ENCODE results near the gene YARS1. TPM values are rescaled to one million over a fixed set of nuclear protein-coding genes. Genes with fewer than 3 reads are reported as not detected.

Gene YARS1
- total and polyA plus RNA-seq, 2 of the 4 experiments (the other 2 are of a cell fraction): 100 to 166 TPM

DNA sequence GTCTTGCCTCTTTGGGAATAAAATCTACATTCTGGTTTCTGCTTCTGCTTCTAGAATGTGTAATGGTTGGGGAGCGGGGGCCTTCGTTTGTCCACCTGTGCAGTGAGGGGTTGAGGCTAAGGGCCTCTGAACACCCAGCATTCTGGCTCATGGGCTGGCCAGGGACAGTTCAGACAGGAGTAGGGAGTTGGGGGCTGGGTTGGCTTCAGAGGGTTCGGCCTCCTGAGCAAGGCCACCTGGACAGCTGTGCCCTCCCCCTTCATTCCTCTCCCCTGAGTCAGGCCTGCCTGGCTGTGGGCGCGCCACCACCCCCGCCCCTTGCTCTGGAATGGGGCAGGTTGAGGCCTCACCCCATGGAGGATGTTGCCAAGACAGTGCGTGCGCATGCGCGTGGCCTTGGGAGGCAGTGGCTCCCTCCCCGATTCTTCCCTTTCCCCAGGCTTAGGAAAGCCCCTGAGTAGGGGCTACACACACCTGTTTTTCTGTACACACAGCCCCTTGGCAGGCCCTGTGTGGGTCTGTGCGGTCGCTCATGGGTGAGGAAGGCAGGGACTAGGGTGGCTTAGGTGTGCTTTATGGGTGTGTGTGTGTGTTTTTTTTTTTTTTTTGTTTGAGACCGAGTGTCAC lies 57.0 kb downstream of the YARS1 start:
- no CpG with 5 or more reads among the region's 14 CpGs for WGBS, 2 experiments (ENCODE audit: extremely low coverage in 2 of 2, insufficient read length in 1 of 2)
- peak overlapping the region; percentile 77 for H2AK9ac ChIP-seq (replicated peaks; ENCODE audit: low read depth, low read length, poor library complexity)
- peaks cover 4 to 25% of the 10 kb centered on the region in 2 experiments for H3K79me1 ChIP-seq (ENCODE audit: low read depth in 1 of 2, low read length in 2 of 2)
- H3K27ac ChIP-seq (ENCODE audit: insufficient read depth, low read length): no peak overlapping the region
- H3K4ac ChIP-seq (ENCODE audit: low read depth, low read length): peak overlapping the region; percentile 30; the same call in 1 of the 2 replicates
- H3K18ac ChIP-seq (ENCODE audit: low read depth, low read length): no peak overlapping the region
- H4K91ac ChIP-seq (ENCODE audit: insufficient read depth, low read depth, low read length): no peak overlapping the region; the same call in 1 of the 2 replicates
- POLR2A ChIA-PET (ENCODE audit: unreplicated experiment): no interaction called here
- DNase-seq: peak; percentile 50
- no TSS peak for BruUV-seq (replicated peaks)
- no peak overlapping the region for H4K5ac ChIP-seq (ENCODE audit: low read depth, low read length)
- no peak overlapping the region for H3K56ac ChIP-seq (ENCODE audit: extremely low read depth, insufficient read depth, low read length)
- no peak overlapping the region for H3K9ac ChIP-seq (ENCODE audit: low read depth, low read length)
- H3K27me3 ChIP-seq (ENCODE audit: control insufficient read depth, insufficient read depth, low read length): peaks cover 3% of the 10 kb centered on the region; the same call in 1 of the 2 replicates
- H2AK5ac ChIP-seq (ENCODE audit: low read depth, low read length): peak overlapping the region; percentile 60; the same call in 1 of the 2 replicates
- TF ChIP-seq MAZ (IDR thresholded peaks at IDR 0.05; ENCODE audit: borderline replicate concordance, low read depth, low read length) (peak; percentile 29; the same call in 1 of the 2 replicates), NFE2L2 (IDR thresholded peaks at IDR 0.05; ENCODE audit: low read depth, low read length) (no peak)
- dilution Hi-C loops (cut with HindIII; ENCODE audit: low sequenced_read_pairs, unreplicated experiment): no loop called here
- H2BK120ac ChIP-seq (ENCODE audit: low read depth, low read length): no peak overlapping the region
- H2AFZ ChIP-seq (replicated peaks; ENCODE audit: low read length, poor library complexity): peak overlapping the region; percentile 69
- H3K14ac ChIP-seq (replicated peaks; ENCODE audit: low read depth, low read length): peak overlapping the region; percentile 21; the same call in 1 of the 2 replicates
- H3K4me2 ChIP-seq (ENCODE audit: low read depth, low read length): no peak overlapping the region
- no peak overlapping the region for H3K4me3 ChIP-seq (ENCODE audit: insufficient read depth, low read depth, low read length)
- H2BK20ac ChIP-seq (ENCODE audit: low read depth, low read length): 0 out of 2 replicates have a peak overlapping the region, but pooled peaks have one; percentile 25
- peak overlapping the region in 1 of 2 experiments; percentile 13; a peak in 1 of 4 replicates for H4K8ac ChIP-seq (ENCODE audit: low read depth in 2 of 2, low read length in 2 of 2)
- no peaks in the 10 kb centered on the region for H3K9me3 ChIP-seq (ENCODE audit: control insufficient read depth, insufficient read depth, low read length)
- peaks cover 6% of the 10 kb centered on the region for H4K20me1 ChIP-seq (ENCODE audit: insufficient read depth, low read length)
- CTCF ChIA-PET: no interaction called here
- peaks cover 12% of the 10 kb centered on the region for H3K9me1 ChIP-seq (ENCODE audit: insufficient read depth, low read length)
- peaks cover 23% of the 10 kb centered on the region for H3K4me1 ChIP-seq (ENCODE audit: control insufficient read depth, insufficient read depth, low read length)
- no peak overlapping the region for H2BK15ac ChIP-seq (ENCODE audit: low read depth, low read length)
- in situ Hi-C loops (cut with MboI; ENCODE audit: low sequenced_read_pairs): no loop called here
- no peak overlapping the region for H3K23ac ChIP-seq (ENCODE audit: low read depth, low read length)
- peak; percentile 48 for ATAC-seq (ENCODE audit: low read depth)
- intact Hi-C loops (cut with micrococcal nuclease): no loop called here
- no peaks in the 10 kb centered on the region for H3K36me3 ChIP-seq (ENCODE audit: control insufficient read depth, insufficient read depth, low read length)
- H2BK5ac ChIP-seq (ENCODE audit: low read depth, low read length, poor library complexity, severe bottlenecking): no peak overlapping the region
